Right lobe of liver (tissue), 6 donors: ENCODE results near the gene NPTX1. TPM values are rescaled to one million over a fixed set of nuclear protein-coding genes. Genes with fewer than 3 reads are reported as not detected.
A peak's percentile ranks its signal among the peaks of the same experiment; 100 is the strongest.

Source experiments
- ATAC-seq, 4 donors: fragments of 200-7000 bp; cut with Tn5 transposase; one replicate each; pipeline ENCODE4 v1.9.1; 2020; ENCODE audit warnings: mild to moderate bottlenecking in 4 of 4, moderate library complexity in 4 of 4
- DNase-seq, 3 donors: peaks; one replicate each; pipeline ENCODE4 v3.0.0-alpha.2; 2020
- H3K27ac ChIP-seq, 3 donors: fragments of 200-600 bp; one replicate each; pipeline ENCODE4 v1.8.0; 2022
- H3K27me3 ChIP-seq, 2 donors: fragments of 200-600 bp; one replicate each; pipeline ENCODE4 v1.8.0; 2022
- H3K36me3 ChIP-seq, 4 donors: fragments of 200-600 bp; sonication (generic) in 1 of 4; one replicate each; pipeline versions ENCODE4 v1.5.1 to v1.8.0; 2017 to 2022; ENCODE audit warnings: control low read depth in 1 of 4
- H3K4me1 ChIP-seq, 4 donors: fragments of 200-600 bp; sonication (generic) in 1 of 4; one replicate each; pipeline versions ENCODE4 v1.5.1 to v1.8.0; 2017 to 2022; ENCODE audit warnings: control low read depth in 1 of 4
- H3K4me3 ChIP-seq, 3 donors: fragments of 200-600 bp; one replicate each; pipeline ENCODE4 v1.8.0; 2022
- H3K9me3 ChIP-seq, 4 donors: fragments of 200-600 bp; sonication (generic) in 1 of 4; one replicate each; pipeline versions ENCODE4 v1.5.1 to v1.8.0; 2017 to 2022; ENCODE audit warnings: control low read depth in 1 of 4
- POLR2A ChIP-seq: fragments of 450-650 bp; IDR thresholded peaks from one replicate; pipeline ENCODE4 v1.6.1; 2017; ENCODE audit warnings: antibody characterized with exemption, mild to moderate bottlenecking
- WGBS: methylation state at CpG from one replicate; pipeline ENCODE4 v1.1.6; 2018; ENCODE audit warnings: low coverage, low lambda C conversion rate; ENCODE audit not compliant: insufficient coverage; ENCODE audit errors: missing lambda C conversion rate; 5-methylcytosine and 5-hydroxymethylcytosine counted together
- intact Hi-C, 2 donors: fragments of 100-400 bp; cut with DNase I; formaldehyde crosslinking; loops; one replicate each; pipeline versions ENCODE4 v1.11.2 to v1.14.1; 2022
- total RNA-seq, 6 experiments: library from RNA; depleted of rRNA in 2 of 6; stranded (reverse); fragments of >200 nt in 2 of 6; fragmentation: NEBNext Ultra II Directional in 3 of 6; extraction: Animal tissue kit (Norgen Biotek cat#: 25700) in 3 of 6; gene quantifications; one replicate each; pipeline versions ENCODE4 v1.1.0 to v1.2.4, GENCODE V29; 2016 to 2023
- TF ChIP-seq, protein P1 (sequence below), 4 donors: fragments of 200-600 bp in 3 of 4; fragments of 450-650 bp in 1 of 4; IDR thresholded peaks; one replicate each; pipeline versions ENCODE4 v1.5.1 to v1.8.0; 2016 to 2022; ENCODE audit warnings: antibody characterized with exemption in 4 of 4, mild to moderate bottlenecking in 2 of 4
- donor health status: DM: no; HTN: yes; CAD: no.
- donor health status: DM: no; HTN: no; CAD: no.
- donor health status: DM: no; HTN: no; CAD: no.
- donor health status: DM: no; HTN: yes; CAD: no.
- donor health status: DM: no; HTN: yes; CAD: no.

NPTX1 gene
- total RNA-seq, 6 experiments from 2014 or later = 0.06 TPM; not detected in 5

DNA sequence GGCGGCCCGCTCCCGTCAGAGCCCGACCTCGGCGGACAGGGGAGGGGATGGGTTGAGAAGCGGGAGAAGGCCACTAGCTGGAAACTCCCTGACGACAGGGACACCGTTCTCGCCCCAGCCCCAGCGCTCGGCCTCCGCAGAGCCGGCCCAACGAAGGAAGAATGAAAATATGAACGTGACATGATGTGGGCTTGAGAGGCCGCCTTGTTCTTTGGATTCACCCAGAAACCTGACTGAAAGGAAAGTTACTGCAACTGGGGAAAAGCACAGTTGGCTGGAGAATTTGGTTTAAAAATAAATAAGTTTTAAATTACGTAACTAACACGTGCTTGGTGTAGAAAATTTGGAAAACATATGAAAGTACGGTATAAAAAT, 21.1 kb downstream of the NPTX1 start:
- Histone ChIP-seq H3K27ac (peak overlapping the region; percentile 79 to 90 (median 87)), H3K9me3 (no peaks in the 10 kb centered on the region), H3K4me1 (peaks cover 0 to 6% (median 2%) of the 10 kb centered on the region in 4 donors), H3K4me3 (peak overlapping the region; percentile 91 to 98 (median 96)), H3K36me3 (no peaks in the 10 kb centered on the region), H3K27me3 (no peaks in the 10 kb centered on the region)
- intact Hi-C loops = no loop called here
- DNase-seq (peak in 1 of 3 donors; percentile 60), ATAC-seq (peak; percentile 35 to 57 (median 37))
- WGBS = 5% methylated on average over 17 of the region's 20 CpGs
- no peak for TF ChIP-seq POLR2A
- TF ChIP-seq, protein P1, sequence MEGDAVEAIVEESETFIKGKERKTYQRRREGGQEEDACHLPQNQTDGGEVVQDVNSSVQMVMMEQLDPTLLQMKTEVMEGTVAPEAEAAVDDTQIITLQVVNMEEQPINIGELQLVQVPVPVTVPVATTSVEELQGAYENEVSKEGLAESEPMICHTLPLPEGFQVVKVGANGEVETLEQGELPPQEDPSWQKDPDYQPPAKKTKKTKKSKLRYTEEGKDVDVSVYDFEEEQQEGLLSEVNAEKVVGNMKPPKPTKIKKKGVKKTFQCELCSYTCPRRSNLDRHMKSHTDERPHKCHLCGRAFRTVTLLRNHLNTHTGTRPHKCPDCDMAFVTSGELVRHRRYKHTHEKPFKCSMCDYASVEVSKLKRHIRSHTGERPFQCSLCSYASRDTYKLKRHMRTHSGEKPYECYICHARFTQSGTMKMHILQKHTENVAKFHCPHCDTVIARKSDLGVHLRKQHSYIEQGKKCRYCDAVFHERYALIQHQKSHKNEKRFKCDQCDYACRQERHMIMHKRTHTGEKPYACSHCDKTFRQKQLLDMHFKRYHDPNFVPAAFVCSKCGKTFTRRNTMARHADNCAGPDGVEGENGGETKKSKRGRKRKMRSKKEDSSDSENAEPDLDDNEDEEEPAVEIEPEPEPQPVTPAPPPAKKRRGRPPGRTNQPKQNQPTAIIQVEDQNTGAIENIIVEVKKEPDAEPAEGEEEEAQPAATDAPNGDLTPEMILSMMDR (IDR thresholded peaks at IDR 0.05) = no peak

GRCh38 chr17:80454557-80455335, 21.7 kb downstream of the NPTX1 start:
- TF ChIP-seq, protein P1 (IDR thresholded peaks at IDR 0.05) = no peak
- peak; percentile 91 for TF ChIP-seq POLR2A
- 0% methylated on average over 1 of the region's 88 CpGs for WGBS
- DNase-seq (peak; percentile 97 to 98 (median 98)), ATAC-seq (peak; percentile 93 to 98 (median 96))
- H3K4me3 ChIP-seq = peak overlapping the region; percentile 91 to 98 (median 96)
- no peaks in the 10 kb centered on the region for H3K27me3 ChIP-seq
- peak overlapping the region; percentile 79 to 90 (median 87) for H3K27ac ChIP-seq
- intact Hi-C loops = no loop called here
- no peaks in the 10 kb centered on the region for H3K36me3 ChIP-seq
- H3K4me1 ChIP-seq = peaks cover 0 to 6% (median 2%) of the 10 kb centered on the region in 4 donors
- H3K9me3 ChIP-seq = no peaks in the 10 kb centered on the region

GRCh38 chr17:80453998-80454556, 22.3 kb downstream of the NPTX1 start:
- H3K27ac ChIP-seq = peak overlapping the region; percentile 79 to 90 (median 87)
- no peaks in the 10 kb centered on the region for H3K36me3 ChIP-seq
- no peaks in the 10 kb centered on the region for H3K27me3 ChIP-seq
- peaks cover 0 to 6% (median 2%) of the 10 kb centered on the region in 4 donors for H3K4me1 ChIP-seq
- DNase-seq (no peak), ATAC-seq (peak in 1 of 4 donors; percentile 0)
- WGBS = 24% methylated on average over 15 of the region's 36 CpGs
- intact Hi-C loops = no loop called here
- peak overlapping the region; percentile 91 to 98 (median 96) for H3K4me3 ChIP-seq
- TF ChIP-seq, protein P1 (IDR thresholded peaks at IDR 0.05) = no peak
- no peak for TF ChIP-seq POLR2A
- H3K9me3 ChIP-seq = no peaks in the 10 kb centered on the region

- intact Hi-C loops = no loop called here
- no peaks in the 10 kb centered on the region for H3K36me3 ChIP-seq
- DNase-seq = no peak
- H3K27ac ChIP-seq = peak overlapping the region in 1 of 3 donors; percentile 87
- no peaks in the 10 kb centered on the region for H3K9me3 ChIP-seq
- no peak for ATAC-seq
- TF ChIP-seq, protein P1 (IDR thresholded peaks at IDR 0.05) = no peak
- TF ChIP-seq POLR2A = no peak
- H3K4me1 ChIP-seq = peaks cover 0 to 6% (median 2%) of the 10 kb centered on the region in 4 donors
- WGBS = 64% methylated on average over 14 of the region's 19 CpGs
- peak overlapping the region; percentile 91 to 98 (median 96) for H3K4me3 ChIP-seq
- no peaks in the 10 kb centered on the region for H3K27me3 ChIP-seq
These were observed 23.0 kb downstream of the NPTX1 start for GRCh38 chr17:80453126-80453997.
